ENCODE data around the gene DOK6.
"Not testable (repeated sequence)": the region's sequence is repeated elsewhere in the genome, so short reads cannot be mapped to it uniquely, and the experiment has no call there.

DOK6 gene

DNA sequence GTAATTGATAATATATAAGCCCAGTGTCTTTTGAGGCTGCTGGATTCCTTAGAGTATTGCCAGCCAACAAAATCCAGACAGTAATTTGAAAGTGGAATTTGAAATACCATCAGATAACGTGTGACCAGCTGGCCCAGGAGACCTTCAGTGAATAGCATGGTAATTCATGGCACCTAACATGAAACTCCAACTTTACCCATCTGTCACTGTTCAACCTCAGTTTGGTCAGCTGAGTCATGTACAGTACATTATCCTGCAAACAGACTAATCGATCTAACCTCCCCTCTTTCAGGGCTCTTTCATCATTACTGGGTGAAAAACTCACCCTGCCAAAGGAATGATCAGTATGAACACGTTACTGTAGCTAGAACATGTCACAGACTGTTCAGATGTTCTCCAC is 230.6 kb downstream of the DOK6 start:
- DNase-seq, result no peak

DNA sequence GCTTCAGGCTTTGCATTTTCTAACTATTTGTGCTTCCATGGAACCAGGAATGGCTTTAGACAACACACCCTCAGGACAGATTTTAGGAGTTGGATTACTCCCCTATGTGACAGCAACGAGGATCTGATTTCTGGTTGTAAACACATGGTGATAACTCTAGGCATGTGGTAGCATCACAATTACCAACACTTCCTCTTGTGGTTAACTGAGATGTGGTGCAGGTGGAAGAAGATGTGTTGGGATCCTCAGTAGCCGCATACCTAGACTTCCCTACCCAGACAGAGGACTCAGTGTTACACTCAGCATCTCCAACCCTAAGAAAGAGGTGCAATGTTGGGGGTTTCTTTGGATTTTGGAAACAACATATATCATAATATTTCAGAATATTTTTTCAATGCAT is 234.8 kb downstream of the DOK6 start:
- DNase-seq, result no peak

DNA sequence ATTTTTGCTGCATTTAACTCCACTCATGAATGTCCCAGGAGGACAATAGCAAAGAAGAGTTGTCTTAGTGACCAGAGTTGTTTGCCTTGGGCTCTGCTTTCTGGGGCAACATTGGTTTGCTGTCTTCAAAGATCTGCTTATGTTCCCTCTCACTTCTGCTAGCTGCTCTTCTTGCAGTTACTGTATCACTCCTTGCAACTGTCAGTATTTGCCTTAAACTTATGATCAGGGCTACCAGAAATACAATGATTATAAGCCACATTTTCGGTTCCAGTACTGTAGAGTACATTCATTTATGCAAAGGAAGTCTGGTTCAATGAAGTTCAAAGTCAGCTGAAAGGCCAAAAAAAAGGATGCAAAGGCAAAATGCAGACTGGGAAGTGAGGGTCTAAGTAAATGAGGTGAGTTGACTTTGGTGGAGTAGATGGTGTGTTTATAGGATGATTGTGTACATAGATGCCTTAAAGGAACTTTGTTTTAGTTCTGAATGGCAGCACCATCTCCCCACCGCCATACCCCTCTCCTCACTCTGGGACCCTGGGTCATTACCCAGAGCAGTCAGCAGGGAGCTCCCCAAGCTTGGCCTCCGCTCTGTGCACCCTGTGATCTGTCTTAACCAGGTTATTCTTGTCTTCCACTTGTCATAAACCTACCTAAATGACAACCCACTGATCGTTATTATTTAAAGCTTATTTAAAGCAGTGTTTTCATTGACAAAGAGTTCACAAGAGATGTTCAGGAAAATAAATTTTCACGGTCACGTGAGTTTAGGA is 236.0 kb downstream of the DOK6 start:
- no peak for DNase-seq

DNA sequence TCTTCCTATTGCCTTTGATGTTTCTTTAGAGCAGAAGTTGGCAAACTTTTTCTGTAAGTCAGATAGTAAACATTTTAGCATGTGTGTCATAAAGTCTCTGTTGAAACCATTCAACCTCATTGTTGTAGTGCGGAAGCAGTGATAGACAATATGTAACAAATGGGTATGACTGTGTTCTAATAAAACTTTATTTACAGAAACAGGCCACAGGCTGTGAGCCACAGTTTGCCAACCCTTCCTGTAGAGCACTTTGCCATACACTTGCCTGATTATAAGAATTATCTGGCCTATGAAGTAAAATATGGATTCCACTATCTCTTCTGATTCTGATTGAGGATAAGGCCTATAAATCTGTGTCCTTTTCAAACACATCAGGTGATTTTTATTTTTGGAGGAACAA is 237.4 kb downstream of the DOK6 start:
- DNase-seq, result no peak

DNA sequence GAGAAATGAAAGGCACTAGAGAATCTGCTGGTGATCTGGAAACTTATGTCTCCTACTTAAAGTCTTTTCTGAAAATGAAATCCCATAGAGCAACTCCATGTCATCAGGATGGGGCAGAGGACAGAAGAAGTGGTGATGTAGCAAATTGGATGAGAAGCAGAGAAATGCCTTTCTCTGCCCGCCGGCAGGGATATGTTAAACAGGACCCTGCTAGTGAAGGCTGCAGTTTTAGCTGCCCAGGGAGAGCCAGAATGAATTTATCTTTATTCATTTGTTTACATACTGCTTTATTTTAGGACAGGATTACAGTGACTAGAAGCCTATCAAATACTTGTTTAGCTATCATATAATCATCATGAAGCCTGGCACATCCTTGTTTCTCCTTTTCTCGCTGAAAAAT is 247.0 kb downstream of the DOK6 start:
- DNase-seq, result no peak

DNA sequence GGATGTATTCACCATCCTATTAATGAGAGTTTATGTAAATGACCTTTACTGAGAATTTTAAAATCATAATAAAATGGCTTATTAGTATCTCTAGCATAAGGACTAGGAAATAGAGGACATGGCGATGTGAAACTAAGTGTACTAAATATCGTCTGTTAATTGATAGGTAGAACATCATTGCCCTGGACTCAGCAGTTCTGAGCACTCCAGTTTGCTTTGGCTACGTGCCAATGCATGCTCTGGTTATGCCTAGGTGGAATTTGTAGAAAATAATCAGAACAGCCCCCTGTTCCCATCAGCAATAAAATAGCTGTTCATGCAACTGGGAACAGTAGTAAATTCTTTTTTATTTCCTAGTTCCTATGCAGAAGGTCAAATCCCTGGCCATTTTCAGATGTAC is 247.8 kb downstream of the DOK6 start:
- DNase-seq, result peak; percentile 42

DNA sequence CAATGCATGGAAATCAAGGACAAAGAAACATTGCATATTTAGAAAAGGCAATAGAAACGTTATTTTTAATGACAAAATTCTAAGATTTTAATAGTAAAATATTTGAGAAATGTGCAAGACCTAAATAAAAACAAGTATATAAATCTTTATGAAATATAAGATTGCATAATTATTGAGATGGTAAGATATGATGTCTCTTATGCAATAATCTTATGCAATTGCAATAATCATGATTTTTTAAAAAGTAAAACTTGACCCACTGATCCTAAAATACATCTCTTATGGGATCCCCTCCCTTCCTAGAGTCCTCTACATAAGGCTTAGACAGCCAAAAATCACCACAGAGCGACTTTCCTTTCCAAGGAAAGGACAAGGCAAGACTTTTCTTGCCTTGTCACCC is 249.0 kb downstream of the DOK6 start:
- DNase-seq, result no peak

DNA sequence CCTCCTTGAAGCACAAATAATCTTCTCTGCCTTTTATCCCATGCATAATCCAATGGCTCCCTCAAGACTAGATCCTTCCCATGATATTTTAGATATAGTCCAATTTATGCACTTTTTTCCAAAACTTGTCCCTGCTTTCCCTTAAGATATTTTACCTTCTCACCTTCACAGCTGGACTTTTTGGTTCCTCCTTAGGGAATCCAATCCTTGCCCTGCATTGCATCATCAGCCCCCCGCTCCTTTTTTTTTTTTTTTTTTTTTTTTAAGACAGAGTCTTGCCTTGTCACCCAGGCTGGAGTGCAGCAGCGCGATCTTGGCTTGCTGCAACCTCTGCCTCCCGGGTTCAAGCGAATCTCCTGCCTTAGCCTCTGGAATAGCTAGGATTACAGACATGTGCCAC is 250.6 kb downstream of the DOK6 start:
- DNase-seq, result no peak

DNA sequence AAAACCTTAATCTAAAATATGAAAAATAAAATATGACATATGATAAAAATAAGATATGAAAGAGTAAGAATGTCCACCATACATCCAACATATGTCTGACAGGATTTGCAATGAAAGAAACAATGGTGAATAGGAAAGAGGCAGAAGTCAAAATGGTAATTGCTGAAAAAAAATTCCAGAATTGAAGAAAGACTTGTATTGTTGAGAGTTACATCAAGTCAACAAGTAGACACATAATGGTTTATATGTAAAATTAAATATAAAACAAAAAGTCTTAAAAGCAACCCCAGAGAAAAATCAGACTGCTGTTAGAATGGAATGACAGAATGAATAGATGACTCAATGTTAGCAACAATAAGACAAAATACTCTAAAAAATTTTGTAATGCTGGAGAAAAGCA is 255.1 kb downstream of the DOK6 start:
- DNase-seq, result no peak

DNA sequence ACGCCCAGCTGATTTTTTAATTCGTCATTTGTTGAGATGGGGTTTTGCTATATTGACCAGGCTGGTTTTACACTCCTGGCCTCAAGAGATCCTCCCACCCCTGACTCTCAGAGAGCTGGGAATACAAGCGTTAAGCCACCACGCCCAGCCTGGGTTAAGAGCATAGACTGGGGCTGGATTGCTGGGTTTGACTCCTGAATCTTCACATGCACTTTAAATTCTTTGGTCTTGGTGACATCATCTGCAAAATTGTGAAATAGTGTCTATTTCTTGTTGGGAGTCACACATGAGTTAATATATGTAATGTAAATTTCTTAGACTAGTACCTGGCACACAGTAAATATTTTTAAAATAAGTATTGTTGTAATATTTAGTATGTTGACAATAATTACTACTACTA is 257.4 kb downstream of the DOK6 start:
- DNase-seq, result no peak

DNA sequence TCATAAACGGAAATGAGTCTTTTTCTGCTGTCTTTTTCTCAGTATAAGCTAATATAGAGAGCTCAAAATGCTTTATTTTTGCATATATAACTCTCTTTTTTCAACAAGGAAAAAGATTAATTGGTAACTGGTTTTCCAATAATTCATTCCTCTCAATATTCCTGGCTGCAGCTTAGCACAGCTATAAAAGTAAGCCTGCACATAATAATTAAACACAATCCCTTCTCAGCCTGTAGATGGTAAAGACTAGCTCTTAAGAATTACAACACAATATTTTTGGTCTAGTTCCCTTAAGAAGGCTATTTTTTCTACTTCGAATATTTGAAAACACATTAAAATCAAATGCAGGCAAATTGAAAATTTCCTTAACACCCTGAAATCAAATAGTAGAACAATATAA is 258.0 kb downstream of the DOK6 start:
- DNase-seq, result no peak

DNA sequence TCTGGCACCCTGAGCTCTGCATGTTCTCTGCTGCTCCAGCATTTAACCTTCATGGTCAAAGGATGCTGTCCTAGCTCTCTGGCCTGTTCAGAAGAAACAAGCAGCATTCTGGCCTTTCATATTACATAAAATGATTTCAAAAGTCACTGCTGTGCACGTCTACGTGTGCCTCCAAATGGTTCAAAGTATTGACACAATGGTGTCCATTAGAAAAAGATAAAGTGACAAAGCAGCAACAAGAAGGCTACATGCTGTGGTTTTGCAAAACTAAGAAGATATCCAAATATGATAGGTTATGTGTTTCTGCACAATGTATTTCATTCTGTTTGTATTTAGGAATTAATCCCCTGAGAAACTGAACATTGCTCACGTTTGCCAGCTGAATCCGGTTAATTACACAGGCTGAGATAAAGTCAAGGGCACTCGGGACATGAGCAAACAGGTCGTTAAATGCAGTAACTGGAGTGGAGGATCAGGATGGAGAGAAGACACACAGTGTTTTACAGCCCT is 258.5 kb downstream of the DOK6 start:
- peak; percentile 38 for DNase-seq

DNA sequence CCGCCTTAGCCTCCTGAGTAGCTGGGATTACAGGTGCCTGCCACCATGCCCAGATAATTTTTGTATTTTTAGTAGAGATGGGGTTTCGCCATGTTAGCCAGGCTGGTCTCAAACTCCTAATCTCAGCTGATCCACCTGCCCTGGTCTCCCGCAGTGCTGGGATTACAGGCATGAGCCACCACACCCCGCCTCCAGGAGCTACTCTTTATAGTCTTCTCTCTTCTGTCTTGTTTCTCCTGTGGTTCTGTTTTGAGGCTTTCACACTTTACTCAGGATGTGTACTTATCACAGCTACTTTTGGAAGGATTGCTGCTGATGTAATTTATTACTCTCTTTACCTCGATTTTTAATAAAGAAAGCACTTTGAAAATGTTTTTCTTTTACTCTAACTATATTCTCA is 261.4 kb downstream of the DOK6 start:
- not testable (repeated sequence) for DNase-seq

DNA sequence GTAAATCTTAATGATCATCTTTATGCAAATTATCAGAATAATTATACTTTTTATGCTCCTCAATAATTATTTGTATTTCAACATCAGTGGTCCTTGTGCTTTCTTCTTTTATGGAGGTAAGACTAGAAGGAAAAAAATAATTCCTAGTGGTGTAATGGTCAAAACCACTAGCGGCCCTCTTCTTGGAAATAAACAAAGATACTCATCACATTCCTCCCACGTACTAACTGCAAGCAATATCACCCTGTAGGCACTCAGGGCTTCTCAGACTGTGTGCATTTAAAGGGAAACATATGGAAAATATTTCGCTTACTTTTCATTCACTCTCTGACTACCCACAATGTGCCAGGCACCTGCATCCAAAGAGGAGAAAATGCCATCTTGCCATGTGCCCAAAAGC is 263.7 kb downstream of the DOK6 start:
- no peak for DNase-seq

DNA sequence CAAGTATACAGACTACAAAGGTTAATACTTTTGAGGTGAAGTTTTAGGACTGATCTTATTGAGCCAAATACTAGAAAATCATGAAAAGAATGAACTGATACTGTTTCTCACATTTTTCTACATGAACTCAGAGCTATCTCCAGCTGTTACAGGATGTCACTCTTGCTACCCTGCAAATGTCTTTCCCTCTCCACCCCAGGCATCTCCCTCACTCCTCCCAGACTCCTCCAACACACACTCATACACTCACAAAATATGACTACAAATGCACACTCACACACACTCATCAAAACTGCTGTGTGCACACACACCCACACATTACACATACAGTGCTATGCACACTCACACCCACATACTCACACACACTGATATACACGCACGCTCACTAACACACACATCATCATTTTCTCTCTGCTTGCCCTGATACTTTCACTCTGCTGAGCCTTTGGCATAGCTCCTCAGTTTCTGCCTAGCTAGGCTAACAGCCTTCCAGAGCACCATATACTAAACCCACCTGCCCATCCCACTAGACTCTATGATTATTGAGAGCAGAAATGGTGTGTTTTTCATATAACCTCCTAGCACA is 273.7 kb downstream of the DOK6 start:
- no peak for DNase-seq

DNA sequence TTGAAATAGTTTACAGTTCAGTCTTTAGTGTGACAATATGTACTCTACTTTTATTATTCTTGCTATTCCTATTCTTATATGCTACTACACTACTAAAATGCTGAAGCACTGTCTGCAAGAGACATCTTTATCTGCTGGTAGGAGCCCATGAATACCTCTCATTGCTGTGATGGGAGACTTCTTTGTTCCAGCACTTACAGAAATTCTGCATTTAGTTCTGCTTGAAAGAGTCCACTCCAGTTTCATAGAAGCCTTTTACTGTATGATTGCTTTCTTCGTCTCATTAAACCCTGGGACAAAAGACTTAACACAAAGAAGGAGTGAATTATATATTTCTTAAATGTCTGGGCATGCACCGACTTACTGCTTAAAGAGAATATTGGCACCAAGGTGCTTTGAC is 274.3 kb downstream of the DOK6 start:
- no peak for DNase-seq

DNA sequence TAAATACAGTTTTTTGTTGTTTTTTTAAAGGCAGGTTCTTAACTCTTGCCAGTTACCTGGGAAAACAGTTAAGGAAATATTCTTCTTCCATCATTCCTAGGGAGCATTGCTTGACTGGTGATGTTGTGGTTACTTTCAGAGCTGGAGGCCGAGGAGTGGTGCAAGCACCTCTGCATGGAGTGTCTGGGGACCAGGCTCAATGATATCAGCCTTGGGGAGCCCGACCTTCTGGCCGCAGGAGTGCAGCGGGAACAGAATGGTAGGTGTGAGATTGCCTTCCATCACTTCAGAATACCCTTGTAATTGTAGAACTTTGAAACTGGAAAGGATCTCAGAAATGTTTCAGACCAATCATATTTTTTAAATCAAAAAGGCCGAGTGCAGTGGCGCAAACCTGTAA is 276.9 kb downstream of the DOK6 start:
- no peak for DNase-seq

DNA sequence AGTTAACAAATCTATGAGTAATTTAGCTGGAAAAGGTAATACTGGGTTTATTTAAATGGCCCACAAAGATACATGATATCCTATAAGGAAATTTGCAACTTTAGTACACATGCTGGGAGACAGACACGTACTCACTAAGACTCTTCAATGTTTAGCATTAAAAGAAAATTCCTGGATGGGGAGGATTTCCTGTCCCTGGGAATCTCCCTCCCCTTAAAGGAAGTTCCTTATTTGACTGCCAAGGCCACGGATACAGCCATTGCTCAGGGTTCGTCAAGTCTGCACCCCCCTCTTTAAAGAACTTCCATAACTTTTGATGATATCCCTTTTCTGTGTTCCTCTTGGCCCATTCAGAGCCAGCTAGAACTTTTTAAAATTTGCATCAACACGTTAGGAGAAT is 279.4 kb downstream of the DOK6 start:
- DNase-seq, result no peak

DNA sequence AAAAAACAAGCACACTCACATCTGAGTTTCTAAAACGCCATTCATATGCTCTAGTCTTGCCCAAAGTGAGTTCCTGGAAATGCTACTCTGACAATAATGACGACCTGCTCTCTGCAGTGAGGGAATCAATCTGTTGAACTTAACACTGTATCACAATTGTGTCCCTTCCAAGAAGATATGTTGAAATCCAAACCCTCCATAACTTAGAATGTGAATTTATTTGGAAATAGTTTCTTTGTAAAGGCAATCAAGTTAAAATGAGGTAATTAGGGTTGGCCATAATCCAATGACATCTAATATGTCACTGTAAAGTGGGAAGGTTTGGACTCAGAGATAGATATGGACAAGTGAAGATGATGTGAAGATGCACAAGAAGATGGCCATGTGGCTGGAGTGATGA is 282.5 kb downstream of the DOK6 start:
- DNase-seq, result no peak

DNA sequence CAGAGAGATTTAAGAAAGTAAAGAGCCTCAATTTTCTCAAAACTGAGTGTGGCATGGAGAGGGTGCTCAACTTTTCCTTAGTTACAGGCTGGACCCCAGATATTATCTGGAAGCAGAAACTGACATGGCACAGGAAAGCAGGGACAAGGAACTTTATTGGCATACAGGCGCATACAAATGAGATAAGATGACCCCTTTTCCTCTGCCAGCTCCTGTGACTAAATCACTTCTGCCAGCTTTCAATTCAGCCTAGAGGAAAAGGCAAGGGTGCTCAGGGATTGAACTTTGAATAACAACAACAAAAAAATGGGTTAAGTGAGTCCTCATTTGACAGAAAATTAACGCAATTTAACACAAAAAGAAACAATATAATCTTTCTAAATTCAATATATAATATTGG is 284.1 kb downstream of the DOK6 start:
- no peak for DNase-seq

DNA sequence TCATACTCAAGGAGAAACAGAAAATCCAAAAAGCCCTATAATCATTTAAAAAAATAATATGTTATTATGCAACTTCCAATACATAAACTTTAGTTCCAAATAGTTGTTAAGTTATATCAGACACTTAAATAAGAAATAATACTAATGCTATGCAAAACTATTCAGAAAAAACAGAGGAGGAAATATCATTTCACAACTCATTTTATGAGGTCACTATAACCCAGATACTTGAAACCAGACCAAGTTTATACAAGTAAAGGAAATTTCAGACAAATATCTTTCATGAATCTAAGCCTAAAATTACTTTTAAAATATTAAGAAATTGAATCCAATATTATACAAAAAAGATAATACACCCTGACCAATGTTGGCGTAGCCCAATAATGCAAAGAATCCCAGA is 286.2 kb downstream of the DOK6 start:
- no peak for DNase-seq

DNA sequence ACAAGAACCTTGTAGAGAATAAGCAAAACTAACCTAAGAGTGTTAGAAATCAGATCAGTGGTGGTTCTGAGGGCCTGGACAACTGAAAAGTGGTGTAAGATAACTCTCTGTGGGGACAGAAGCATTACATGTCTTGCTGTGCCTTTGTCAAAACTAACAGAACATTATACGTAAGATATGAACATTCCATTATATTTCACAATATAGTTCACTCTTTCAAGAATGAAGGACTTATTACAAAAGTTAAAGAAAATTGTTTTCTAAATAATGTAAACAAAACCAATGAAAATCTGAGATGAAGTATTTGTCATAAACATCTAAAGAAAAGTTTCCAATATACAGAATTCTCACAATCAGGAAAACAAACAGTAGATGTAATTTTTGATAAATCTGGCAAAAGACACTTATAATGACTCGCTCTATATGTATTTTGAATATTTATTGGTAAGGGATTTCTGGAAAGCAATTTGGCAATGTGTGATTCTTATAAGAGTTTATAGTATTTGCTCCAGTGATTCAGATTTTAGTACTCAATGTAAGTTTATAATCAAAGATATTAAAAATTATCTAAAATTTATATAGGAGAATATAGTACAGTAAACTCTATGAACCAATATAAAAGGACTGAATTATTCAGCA is 288.6 kb downstream of the DOK6 start:
- DNase-seq, result no peak

DNA sequence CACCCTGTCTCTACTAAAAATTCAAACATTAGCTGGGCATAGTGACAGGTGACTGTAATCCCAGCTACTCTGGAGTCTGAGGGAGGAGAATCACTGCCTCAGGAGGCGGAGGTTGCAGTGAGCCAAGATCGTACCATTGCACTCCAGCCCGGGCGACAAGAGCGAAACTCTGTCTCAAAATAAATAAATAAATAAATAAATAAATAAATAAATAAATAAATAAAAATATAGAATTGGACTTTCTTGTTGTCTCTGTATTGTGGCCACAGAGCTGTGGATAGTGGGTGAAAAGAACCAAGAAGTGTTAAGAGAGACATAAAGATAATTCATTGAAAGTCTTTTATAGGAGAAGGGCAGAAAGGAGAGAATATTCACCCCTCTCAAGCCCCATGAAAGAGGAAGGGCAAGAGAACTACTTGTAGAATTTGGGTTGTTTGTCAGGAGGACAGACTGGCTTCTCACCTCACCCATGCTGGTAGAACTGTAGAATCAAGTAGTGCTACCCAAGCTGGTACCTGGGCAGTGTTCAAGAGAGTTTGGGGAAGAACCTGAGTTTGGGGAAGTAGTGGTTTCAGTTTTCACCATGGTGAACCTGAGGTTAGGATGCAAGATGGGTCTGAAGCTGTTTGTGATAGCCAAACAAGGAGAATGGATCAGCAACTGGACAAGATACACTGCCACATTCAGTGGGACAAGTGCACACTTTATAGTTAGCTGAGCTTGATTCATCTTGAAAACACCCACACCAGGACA is 290.5 kb downstream of the DOK6 start:
- no peak for DNase-seq

DNA sequence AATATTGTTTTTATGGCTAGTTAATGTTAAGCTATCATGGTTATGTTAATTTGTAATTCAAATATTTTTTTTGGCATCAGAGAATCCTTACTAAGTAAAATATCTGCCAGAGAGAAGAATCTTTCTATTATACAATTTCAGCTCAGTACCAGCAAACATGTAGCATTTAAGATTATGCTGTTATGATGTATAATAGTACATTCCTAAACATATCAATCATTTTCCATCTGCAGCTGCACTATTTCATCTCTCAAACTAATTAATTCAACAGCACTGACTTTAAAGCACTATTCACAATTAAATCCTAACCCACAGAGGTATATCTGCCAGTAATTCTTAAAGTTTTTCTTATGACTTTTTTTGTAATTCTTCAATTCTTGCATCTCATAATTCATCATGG is 296.4 kb downstream of the DOK6 start:
- DNase-seq, result no peak

Data from NCI-H524 treated with DMSO at 0.1 percent for 48 hours (cell line).